ENCODE results near the gene MMP17. TPM values are rescaled to one million over a fixed set of nuclear protein-coding genes. Genes with fewer than 3 reads are reported as not detected.

MMP17 gene
- polyA plus RNA-seq, 4 donors = 0.55 to 3.9 (median 0.91) TPM

GRCh38 chr12:131892711-131893604 lies 64.8 kb downstream of the MMP17 start:
- DNase-seq (ENCODE audit: low read depth in 4 of 4, low spot score in 3 of 4) = no peak

DNA sequence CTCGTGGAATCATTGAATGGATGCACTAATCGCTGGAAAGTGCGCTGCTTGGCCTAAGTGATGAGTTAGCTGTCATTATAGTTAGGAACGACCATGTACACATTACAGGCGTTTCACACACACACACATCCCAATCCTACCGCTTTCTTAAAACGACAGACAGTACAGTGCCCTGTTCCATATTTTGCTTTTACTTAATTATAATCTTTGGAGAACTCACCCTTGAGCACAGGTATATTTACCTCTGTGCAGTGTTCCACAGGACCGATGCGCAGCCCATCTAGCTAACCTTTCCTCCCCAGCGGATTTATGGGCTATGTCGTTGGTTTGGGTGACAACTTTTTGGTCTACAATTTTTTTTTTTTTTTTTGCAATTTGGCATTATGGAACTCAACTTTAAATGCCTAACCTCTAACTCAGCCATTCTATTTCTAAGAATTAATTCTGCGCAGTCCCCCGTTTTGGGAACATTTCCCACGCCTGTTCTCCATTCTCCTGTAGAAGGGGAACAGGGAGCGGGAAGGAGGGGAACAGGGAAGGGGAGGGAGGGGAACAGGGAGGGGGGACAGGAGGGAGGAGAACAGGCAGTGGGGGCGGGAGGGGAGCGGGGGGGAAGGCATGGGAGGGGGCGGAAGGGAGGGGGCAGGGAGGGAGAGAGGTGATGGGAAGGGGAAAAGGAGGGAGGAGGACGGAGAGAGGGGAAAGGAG lies 65.6 kb downstream of the MMP17 start:
- DNase-seq (ENCODE audit: low read depth in 4 of 4, low spot score in 3 of 4) = peak in 1 of 4 donors; percentile 27

DNA sequence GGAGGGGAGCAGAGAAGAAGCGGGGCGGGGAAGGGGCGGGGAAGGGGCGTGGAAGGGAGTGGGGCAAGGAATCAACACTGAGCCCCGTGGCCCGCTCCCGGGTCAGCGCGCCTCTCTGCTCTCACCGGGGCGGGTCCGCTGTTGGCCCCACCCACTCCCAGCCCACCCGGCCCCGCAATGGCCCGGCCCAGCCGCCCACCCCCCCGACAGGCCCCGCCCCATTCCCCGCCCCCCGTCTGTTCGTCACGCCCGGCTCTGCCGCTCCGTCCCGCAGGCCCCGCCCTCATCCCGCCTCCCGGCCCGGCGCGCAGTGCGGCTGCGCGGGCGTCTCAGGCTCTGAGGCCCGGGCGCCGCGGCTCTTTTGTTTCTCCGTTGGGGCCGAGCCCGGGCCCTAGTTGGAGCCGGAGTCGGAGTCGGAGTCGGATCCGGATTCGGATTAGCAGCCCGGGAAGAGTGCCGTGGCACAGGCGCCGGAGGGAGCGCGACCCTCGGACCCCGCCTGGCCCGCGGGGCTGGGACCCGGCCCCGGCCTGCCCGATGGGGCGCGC lies 66.2 kb downstream of the MMP17 start, which contains the start of gene ULK1:
ULK1 (plus strand) TSS at position 310 of the 548 bp plus-strand sequence. CDS start 380 bp downstream, outside the sequence.
- DNase-seq (ENCODE audit: low read depth in 4 of 4, low spot score in 3 of 4) = peak; percentile 53 to 82 (median 80)

DNA sequence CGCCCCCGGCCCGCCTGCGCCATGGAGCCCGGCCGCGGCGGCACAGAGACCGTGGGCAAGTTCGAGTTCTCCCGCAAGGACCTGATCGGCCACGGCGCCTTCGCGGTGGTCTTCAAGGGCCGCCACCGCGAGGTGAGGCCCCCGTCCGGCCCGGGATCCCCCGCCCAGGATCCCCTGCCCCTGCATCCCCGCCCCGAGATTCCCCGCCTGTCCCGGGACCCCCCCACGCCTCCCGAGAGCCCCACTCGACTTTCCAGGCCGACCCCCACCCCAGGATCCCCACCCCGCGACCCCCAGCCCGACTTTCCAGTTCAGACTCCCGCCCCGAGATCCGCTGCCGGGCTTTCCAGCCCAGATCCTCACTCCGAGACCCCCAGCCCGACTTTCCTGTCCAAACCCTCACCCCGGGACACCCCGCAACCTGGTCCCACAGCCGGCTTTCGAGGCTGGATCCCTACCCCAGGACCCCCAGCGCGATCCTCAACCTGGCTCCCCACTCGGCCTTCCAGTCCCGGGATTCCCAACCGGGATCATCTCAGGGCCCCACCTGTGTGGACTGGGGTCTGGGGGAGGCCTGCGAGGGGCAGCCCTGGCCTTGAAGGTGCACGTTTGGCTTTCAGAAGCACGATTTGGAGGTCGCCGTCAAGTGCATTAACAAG lies 66.9 kb downstream of the MMP17 start:
- no peak for DNase-seq (ENCODE audit: low read depth in 4 of 4, low spot score in 3 of 4)

- no peak for DNase-seq (ENCODE audit: low read depth in 4 of 4, low spot score in 3 of 4)
These were observed 67.5 kb downstream of the MMP17 start for GRCh38 chr12:131895640-131896079.

- DNase-seq (ENCODE audit: low read depth in 4 of 4, low spot score in 3 of 4) = peak; percentile 65 to 72 (median 67)
These were observed 68.1 kb downstream of the MMP17 start for GRCh38 chr12:131896080-131896810.

DNA sequence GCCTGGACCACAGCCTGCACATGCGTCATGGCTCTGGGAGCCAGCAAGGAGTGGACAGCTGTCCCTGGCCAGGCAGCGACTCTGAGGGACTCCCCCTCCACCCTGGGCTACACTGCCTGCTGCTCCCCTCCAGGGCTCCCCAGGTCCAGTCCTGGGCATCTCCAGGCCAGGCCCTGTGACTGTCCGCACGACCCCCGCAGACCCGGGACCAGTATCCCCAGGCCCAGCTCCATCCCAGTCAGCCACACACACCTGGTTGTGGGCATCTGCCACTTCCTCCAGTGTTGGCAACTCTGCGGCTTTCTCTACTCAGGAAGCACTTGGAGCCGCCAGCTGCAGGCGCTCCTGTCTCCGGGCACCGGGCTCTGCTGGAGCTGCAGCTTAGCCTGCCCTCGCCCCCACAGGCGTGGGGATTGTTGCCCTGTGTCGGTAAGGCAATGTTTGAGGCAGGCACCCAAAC lies 68.6 kb downstream of the MMP17 start:
- no peak for DNase-seq (ENCODE audit: low read depth in 4 of 4, low spot score in 3 of 4)

GRCh38 chr12:131897276-131897675 lies 69.1 kb downstream of the MMP17 start:
- DNase-seq (ENCODE audit: low read depth in 4 of 4, low spot score in 3 of 4) = no peak

DNA sequence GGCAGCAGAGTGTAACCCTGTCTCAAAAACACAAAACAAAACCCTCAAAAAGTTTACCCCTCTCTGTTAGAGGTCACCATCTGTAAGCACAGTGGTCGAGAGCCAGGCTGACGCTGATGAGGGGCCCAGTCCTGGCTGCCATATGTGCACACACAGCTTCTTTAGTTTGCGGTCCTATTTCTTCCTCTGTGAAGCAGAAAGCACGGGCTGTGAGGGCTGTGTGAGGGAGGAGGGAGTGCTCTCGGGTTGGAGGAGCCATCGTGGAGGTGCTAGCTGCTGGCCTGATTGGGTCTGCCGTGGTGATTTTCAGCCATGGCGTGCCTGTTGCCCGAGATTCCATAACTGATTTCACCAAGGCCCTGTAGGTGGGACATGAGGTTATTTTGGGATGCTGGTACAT lies 69.7 kb downstream of the MMP17 start:
- no peak for DNase-seq (ENCODE audit: low read depth in 4 of 4, low spot score in 3 of 4)

- DNase-seq (ENCODE audit: low read depth in 4 of 4, low spot score in 3 of 4) = no peak
These were observed 72.2 kb downstream of the MMP17 start for GRCh38 chr12:131900397-131900796.

Other genes with a start within 250 kb of the MMP17 start
- 10 to 100 TPM; 40.3 to 58.4 (median 47.4) TPM for gene SFSWAP, start 117.3 kb upstream of the MMP17 start, polyA plus RNA-seq (ENCODE audit: insufficient read length in 4 of 4)
- 10 to 100 TPM; 20.6 to 44.0 (median 27.0) TPM for gene ULK1, start 66.2 kb downstream of the MMP17 start, polyA plus RNA-seq (ENCODE audit: insufficient read length in 4 of 4)
- gene PUS1, start 100.9 kb downstream of the MMP17 start, polyA plus RNA-seq (ENCODE audit: insufficient read length in 4 of 4) = 10 to 100 TPM in 3 of 4 donors, 1 to 10 TPM in 1; 9.4 to 24.6 (median 13.3) TPM
- gene EP400, start 121.5 kb downstream of the MMP17 start, polyA plus RNA-seq (ENCODE audit: insufficient read length in 4 of 4) = 10 to 100 TPM; 31.9 to 43.0 (median 38.2) TPM

All from left renal pelvis (tissue), 4 donors.